Activated B cell treated with CpG ODN at 0.5 μM for 24 hours (primary cell): ENCODE results near the gene ISM1. TPM values are rescaled to one million over a fixed set of nuclear protein-coding genes. Genes with fewer than 3 reads are reported as not detected.

Experiments used
- ATAC-seq: fragments of 200-7000 bp; cut with Tn5 transposase; one replicate; pipeline ENCODE4 v1.10.0; 2021; ENCODE audit warnings: low read depth, mild to moderate bottlenecking, moderate library complexity
- CTCF ChIA-PET: fragments of 350-600 bp; sonication (Branson Sonifier 250); formaldehyde crosslinking; loops from one replicate; lab custom pipeline; 2021; ENCODE audit warnings: antibody characterized with exemption; lab: Charles Lee
- POLR2A ChIA-PET: fragments of 350-600 bp; sonication (Branson Sonifier 250); formaldehyde crosslinking; loops from one replicate; lab custom pipeline; 2021; ENCODE audit warnings: antibody characterized with exemption; lab: Charles Lee
- DNase-seq: peaks from one replicate; pipeline ENCODE4 v3.0.0; 2022
- H3K27ac Mint-ChIP-seq: one replicate; pipeline ENCODE4 v1.8.0; 2020; ENCODE audit warnings: mixed read lengths
- H3K27me3 Mint-ChIP-seq: one replicate; pipeline ENCODE4 v1.8.0; 2021; ENCODE audit warnings: mixed read lengths
- H3K36me3 Mint-ChIP-seq: one replicate; pipeline ENCODE4 v1.8.0; 2021; ENCODE audit warnings: low read depth, mixed read lengths
- H3K4me1 Mint-ChIP-seq: one replicate; pipeline ENCODE4 v1.8.0; 2021; ENCODE audit warnings: mixed read lengths
- H3K4me3 Mint-ChIP-seq: one replicate; pipeline ENCODE4 v1.8.0; 2020; ENCODE audit warnings: mild to moderate bottlenecking, mixed read lengths
- H3K9me3 Mint-ChIP-seq: one replicate; pipeline ENCODE4 v1.8.0; 2020; ENCODE audit warnings: mixed read lengths
- CTCF ChIP-seq: fragments of 200-600 bp; IDR thresholded peaks from one replicate; pipeline ENCODE4 v1.8.0; 2022; ENCODE audit warnings: antibody characterized with exemption, mild to moderate bottlenecking
- intact Hi-C: fragments of 100-400 bp; cut with micrococcal nuclease; formaldehyde crosslinking; loops from one replicate; pipeline ENCODE4 v1.15.1; 2024
- total RNA-seq: library from RNA; stranded (reverse); gene quantifications from 2 replicates; pipeline ENCODE4 v1.2.3, GENCODE V29; 2022

ISM1 gene
- total RNA-seq, 1 donor from 2014 or later: not detected

- Mint-ChIP-seq H3K4me1 (no peaks in the 10 kb centered on the region), H3K27me3 (peaks cover 7% of the 10 kb centered on the region), H3K36me3 (no peaks in the 10 kb centered on the region), H3K27ac (no peak overlapping the region), H3K9me3 (no peaks in the 10 kb centered on the region), H3K4me3 (no peak overlapping the region)
- POLR2A ChIA-PET: no interaction called here
- CTCF ChIA-PET: no interaction called here
- no peak for TF ChIP-seq CTCF
- intact Hi-C loops: no loop called here
- DNase-seq: no peak
- ATAC-seq: no peak
Measured at GRCh38 chr20:13271098-13271497, 50.0 kb downstream of the ISM1 start.

- intact Hi-C loops: no loop called here
- H3K27ac Mint-ChIP-seq: no peak overlapping the region
- POLR2A ChIA-PET: no interaction called here
Measured at GRCh38 chr20:13271977-13272975, 51.2 kb downstream of the ISM1 start.

GRCh38 chr20:13274275-13274861 lies 53.3 kb downstream of the ISM1 start:
- no peak overlapping the region for H3K4me3 Mint-ChIP-seq
- no peak overlapping the region for H3K27ac Mint-ChIP-seq
- H3K4me1 Mint-ChIP-seq: no peaks in the 10 kb centered on the region
- intact Hi-C loops: no loop called here
- ChIA-PET POLR2A (no interaction called here), CTCF (no interaction called here)
- peaks cover 7% of the 10 kb centered on the region for H3K27me3 Mint-ChIP-seq
- DNase-seq (no peak), ATAC-seq (no peak)
- no peak for TF ChIP-seq CTCF
- no peaks in the 10 kb centered on the region for H3K36me3 Mint-ChIP-seq
- H3K9me3 Mint-ChIP-seq: no peaks in the 10 kb centered on the region

More at GRCh38 chr20:13271977-13272975, 51.2 kb downstream of the ISM1 start:
- DNase-seq: no peak
- H3K36me3 Mint-ChIP-seq: no peaks in the 10 kb centered on the region
- ATAC-seq: no peak
- H3K9me3 Mint-ChIP-seq: no peaks in the 10 kb centered on the region
- no peak for TF ChIP-seq CTCF
- H3K4me1 Mint-ChIP-seq: no peaks in the 10 kb centered on the region
- CTCF ChIA-PET: interaction anchor here (1.9 kb wide), 1 partner anchor 10 kb away, joined by 5 read pairs; no protein-coding TSS in a partner anchor
- peaks cover 7% of the 10 kb centered on the region for H3K27me3 Mint-ChIP-seq
- no peak overlapping the region for H3K4me3 Mint-ChIP-seq

- intact Hi-C loops: no loop called here
- Mint-ChIP-seq H3K36me3 (no peaks in the 10 kb centered on the region), H3K9me3 (no peaks in the 10 kb centered on the region), H3K27ac (no peak overlapping the region), H3K4me3 (no peak overlapping the region), H3K27me3 (peaks cover 3% of the 10 kb centered on the region), H3K4me1 (no peaks in the 10 kb centered on the region)
- DNase-seq (no peak), ATAC-seq (no peak)
- CTCF ChIA-PET: no interaction called here
- TF ChIP-seq CTCF: no peak
- POLR2A ChIA-PET: no interaction called here
Measured at GRCh38 chr20:13276945-13277541, 56.0 kb downstream of the ISM1 start.
